ENCODE results near the gene LARP6. TPM values are rescaled to one million over a fixed set of nuclear protein-coding genes. Genes with fewer than 3 reads are reported as not detected.

The LARP6 gene
- total RNA-seq, 2 experiments from 2014 or later = 0.12 to 1.9 TPM

- peaks cover 6% of the 10 kb centered on the region for H3K4me1 Mint-ChIP-seq
- no peak overlapping the region for H3K4me3 Mint-ChIP-seq
- H3K27ac Mint-ChIP-seq = no peak overlapping the region
- H3K9me3 Mint-ChIP-seq = no peaks in the 10 kb centered on the region
- no peaks in the 10 kb centered on the region for H3K36me3 Mint-ChIP-seq
- peaks cover 65% of the 10 kb centered on the region for H3K27me3 Mint-ChIP-seq
- DNase-seq = no peak
Measured at GRCh38 chr15:70851889-70852288, 2.1 kb downstream of the LARP6 start.

DNA sequence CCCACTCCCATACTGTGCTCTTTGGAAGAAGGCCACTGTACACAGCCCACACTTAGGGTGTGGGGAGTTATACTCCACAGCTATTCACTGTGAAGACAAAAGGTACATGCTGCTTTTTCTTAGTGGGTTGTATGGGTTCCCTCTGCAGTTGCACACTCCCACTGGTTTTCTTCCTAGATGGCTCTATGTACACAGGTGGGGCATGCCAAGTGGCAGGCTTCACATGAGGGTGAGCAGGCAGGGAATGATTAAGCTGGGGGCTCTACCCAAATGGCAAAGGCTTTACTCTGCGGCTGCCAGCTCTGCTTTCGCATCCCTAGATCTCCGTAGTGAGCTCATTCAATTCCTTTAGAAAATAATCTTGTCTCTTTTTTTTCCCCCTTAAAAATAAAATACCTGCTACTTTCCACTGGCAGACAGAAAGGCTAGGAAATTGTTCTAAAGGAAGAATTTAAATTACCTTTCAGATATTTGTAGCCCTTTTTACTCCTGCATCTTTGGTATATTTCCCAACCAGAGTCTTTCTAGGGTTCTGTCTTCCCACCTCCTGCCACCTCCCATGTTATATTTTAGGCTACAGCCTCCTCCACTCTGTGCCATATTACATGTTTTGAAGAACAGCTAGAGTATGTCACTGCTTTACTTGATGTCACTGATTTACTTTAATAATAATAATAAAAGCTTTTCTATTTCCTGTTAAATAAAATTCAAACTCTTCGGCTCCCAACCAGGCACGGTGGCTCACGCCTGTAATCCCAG is 8.2 kb downstream of the LARP6 start:
- no peak overlapping the region for H3K27ac Mint-ChIP-seq
- DNase-seq = no peak
- peaks cover 18% of the 10 kb centered on the region for H3K27me3 Mint-ChIP-seq
- no peak overlapping the region for H3K4me3 Mint-ChIP-seq
- H3K9me3 Mint-ChIP-seq = no peaks in the 10 kb centered on the region
- H3K36me3 Mint-ChIP-seq = no peaks in the 10 kb centered on the region
- H3K4me1 Mint-ChIP-seq = no peaks in the 10 kb centered on the region

GRCh38 chr15:70837476-70837875 is 16.5 kb downstream of the LARP6 start:
- H3K4me3 Mint-ChIP-seq = no peak overlapping the region
- DNase-seq = no peak
- no peaks in the 10 kb centered on the region for H3K27me3 Mint-ChIP-seq
- no peaks in the 10 kb centered on the region for H3K9me3 Mint-ChIP-seq
- no peaks in the 10 kb centered on the region for H3K36me3 Mint-ChIP-seq
- H3K27ac Mint-ChIP-seq = no peak overlapping the region
- no peaks in the 10 kb centered on the region for H3K4me1 Mint-ChIP-seq

DNA sequence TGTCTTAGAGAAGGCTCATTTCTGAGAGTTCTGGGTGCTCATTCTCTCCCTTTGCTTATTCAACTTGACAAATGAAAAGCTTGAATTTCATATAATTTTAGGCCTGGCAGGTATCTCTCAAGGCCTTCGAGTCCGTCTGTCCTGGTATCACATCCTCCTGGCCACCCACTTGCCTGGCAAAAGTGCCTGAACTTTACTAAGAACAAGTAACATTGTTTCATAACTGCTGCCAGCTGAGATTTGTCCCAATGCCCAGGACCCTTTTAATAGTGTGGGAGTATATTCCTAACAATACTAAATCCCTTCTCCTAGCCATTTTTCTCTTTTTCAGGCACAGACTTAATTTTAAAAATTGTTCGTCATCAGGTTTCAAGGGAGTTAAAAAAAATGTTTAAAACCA is 18.1 kb downstream of the LARP6 start:
- Mint-ChIP-seq H3K4me1 (no peaks in the 10 kb centered on the region), H3K27me3 (no peaks in the 10 kb centered on the region), H3K27ac (no peak overlapping the region), H3K36me3 (no peaks in the 10 kb centered on the region), H3K9me3 (no peaks in the 10 kb centered on the region), H3K4me3 (no peak overlapping the region)
- DNase-seq = no peak

DNA sequence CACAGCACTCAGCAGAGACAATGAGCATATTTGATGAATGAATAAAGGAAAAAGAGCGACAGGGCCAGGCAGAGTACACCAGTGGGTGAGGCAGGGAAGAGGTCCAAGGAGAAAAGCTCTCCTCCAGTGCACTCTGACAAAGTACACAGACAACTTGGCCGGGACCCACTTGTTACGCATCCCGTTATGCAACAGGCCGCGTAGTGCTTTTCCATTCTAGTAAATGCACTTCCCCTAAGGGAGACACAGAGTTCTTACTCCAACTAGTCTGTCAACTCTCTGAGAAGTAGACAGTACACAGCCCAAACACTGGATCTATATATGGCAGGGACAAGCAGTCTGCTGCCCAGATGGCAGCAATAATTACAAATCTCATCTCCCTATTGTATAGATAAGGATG is 18.5 kb downstream of the LARP6 start:
- no peaks in the 10 kb centered on the region for H3K36me3 Mint-ChIP-seq
- no peak overlapping the region for H3K27ac Mint-ChIP-seq
- no peaks in the 10 kb centered on the region for H3K27me3 Mint-ChIP-seq
- DNase-seq = no peak
- no peaks in the 10 kb centered on the region for H3K9me3 Mint-ChIP-seq
- no peaks in the 10 kb centered on the region for H3K4me1 Mint-ChIP-seq
- no peak overlapping the region for H3K4me3 Mint-ChIP-seq

DNA sequence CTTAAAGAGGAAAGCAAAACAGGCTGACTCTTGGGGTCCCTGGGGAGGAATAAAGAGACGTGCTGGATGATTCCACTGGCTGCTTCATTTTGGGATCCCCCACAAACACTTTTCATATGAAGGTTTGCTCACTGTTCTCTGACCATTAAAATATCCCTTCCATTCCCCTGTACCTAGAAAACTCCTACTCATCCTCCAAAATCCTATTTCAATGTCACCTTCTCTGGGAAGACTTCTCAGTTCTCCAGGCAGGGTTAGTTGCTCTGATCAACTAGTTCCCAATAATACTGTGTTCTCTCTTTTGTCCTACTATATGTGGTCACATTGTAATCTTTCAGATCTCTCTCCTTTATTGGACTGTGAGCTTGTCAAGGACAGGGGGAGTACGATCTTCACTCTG is 19.0 kb downstream of the LARP6 start:
- Mint-ChIP-seq H3K27me3 (no peaks in the 10 kb centered on the region), H3K36me3 (no peaks in the 10 kb centered on the region), H3K4me3 (no peak overlapping the region), H3K9me3 (no peaks in the 10 kb centered on the region), H3K4me1 (no peaks in the 10 kb centered on the region), H3K27ac (no peak overlapping the region)
- DNase-seq = no peak

GRCh38 chr15:70833861-70834765 is 19.8 kb downstream of the LARP6 start:
- no peak for DNase-seq
- no peak overlapping the region for H3K27ac Mint-ChIP-seq
- no peaks in the 10 kb centered on the region for H3K9me3 Mint-ChIP-seq
- H3K36me3 Mint-ChIP-seq = no peaks in the 10 kb centered on the region
- no peaks in the 10 kb centered on the region for H3K27me3 Mint-ChIP-seq
- H3K4me3 Mint-ChIP-seq = no peak overlapping the region
- H3K4me1 Mint-ChIP-seq = no peaks in the 10 kb centered on the region

GRCh38 chr15:70833422-70833821 is 20.5 kb downstream of the LARP6 start:
- Mint-ChIP-seq H3K27me3 (no peaks in the 10 kb centered on the region), H3K4me1 (no peaks in the 10 kb centered on the region), H3K9me3 (no peaks in the 10 kb centered on the region), H3K36me3 (no peaks in the 10 kb centered on the region), H3K27ac (no peak overlapping the region), H3K4me3 (no peak overlapping the region)
- DNase-seq = no peak

DNA sequence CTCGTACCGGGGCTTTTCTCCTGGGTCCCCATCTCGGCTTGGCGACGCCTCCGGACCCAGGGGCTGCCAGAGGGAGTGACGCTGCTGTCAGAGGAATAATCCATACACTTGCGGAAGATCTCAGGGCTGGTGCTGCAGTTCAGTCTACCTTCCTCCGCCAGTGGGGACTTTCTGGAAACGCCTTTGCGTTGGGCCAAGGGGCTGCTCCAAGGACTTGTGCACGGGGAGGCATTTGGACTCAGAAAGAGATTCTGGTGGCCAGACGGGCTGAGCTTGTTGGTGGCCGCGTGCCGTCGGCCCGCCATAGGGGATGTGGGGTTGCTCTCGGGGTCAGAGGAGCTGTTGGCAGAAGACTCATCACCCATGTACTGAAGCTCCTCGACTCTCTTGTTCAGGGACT is 21.8 kb downstream of the LARP6 start:
- Mint-ChIP-seq H3K27me3 (no peaks in the 10 kb centered on the region), H3K27ac (no peak overlapping the region), H3K4me1 (no peaks in the 10 kb centered on the region), H3K4me3 (no peak overlapping the region), H3K36me3 (no peaks in the 10 kb centered on the region), H3K9me3 (no peaks in the 10 kb centered on the region)
- DNase-seq = no peak

DNA sequence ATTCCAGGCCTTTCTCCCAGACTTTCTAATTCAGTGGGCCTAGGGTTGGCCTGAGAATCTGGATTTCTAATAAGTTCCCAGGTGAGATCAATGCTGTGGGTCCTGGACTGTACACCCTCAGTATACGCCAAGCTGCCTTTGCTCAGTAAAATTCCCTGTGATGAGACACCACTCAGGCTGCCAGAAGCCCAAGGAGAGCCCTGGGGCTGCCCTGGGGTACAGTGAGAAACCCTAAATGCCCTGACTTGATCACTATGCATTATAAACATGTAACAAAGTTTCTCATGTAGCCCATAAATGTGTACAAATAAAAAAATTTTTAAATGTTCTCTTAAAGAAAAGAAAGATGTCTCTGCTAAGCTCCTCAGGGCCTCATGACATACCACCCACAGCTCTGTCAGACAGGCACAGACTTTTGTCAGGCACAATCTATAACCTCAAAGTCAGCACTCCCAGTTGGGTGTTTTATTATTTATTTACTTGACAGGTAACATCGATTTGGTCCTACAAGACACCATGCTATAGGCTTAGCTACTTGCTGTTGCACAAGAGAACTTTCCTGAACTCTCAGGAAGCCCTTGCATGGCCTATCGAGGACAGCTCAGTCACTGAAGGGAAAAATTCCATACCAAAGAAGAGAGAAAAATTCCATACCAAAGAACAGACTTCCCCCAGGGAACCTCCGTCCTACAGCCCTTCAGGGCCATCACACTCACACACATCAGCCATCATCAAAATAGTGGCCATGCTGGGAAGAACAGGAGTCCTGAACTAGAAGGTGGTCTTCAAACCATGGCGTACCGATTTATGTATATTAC is 22.7 kb downstream of the LARP6 start:
- Mint-ChIP-seq H3K27me3 (peaks cover 2% of the 10 kb centered on the region), H3K27ac (no peak overlapping the region), H3K36me3 (no peaks in the 10 kb centered on the region), H3K4me3 (no peak overlapping the region), H3K9me3 (no peaks in the 10 kb centered on the region), H3K4me1 (no peaks in the 10 kb centered on the region)
- DNase-seq = no peak

DNA sequence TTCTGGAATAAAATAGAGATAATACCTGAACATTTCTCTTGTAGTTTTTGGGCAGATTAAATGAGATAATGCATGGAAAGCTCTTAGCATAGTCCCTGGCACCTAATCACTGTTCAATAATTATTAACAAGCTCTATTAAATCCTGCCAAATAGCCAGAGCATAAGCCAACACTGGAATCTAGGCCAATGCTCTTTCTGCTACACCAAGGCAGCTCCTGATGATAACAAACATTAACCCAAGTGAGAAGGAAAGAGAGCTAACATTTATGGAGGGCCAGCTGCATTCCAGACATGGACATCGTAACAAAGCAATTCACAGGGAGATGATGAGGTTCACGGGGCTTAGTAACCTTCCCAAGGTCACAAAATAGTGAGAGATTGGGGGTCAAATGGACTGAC is 23.3 kb downstream of the LARP6 start:
- DNase-seq = no peak
- Mint-ChIP-seq H3K36me3 (no peaks in the 10 kb centered on the region), H3K4me1 (no peaks in the 10 kb centered on the region), H3K9me3 (no peaks in the 10 kb centered on the region), H3K27me3 (peaks cover 5% of the 10 kb centered on the region), H3K27ac (no peak overlapping the region), H3K4me3 (no peak overlapping the region)

- Mint-ChIP-seq H3K9me3 (no peaks in the 10 kb centered on the region), H3K4me1 (peaks cover 2% of the 10 kb centered on the region), H3K27ac (no peak overlapping the region), H3K36me3 (no peaks in the 10 kb centered on the region), H3K4me3 (no peak overlapping the region), H3K27me3 (peaks cover 5% of the 10 kb centered on the region)
- no peak for DNase-seq
Measured at GRCh38 chr15:70829371-70830166, 24.4 kb downstream of the LARP6 start.

DNA sequence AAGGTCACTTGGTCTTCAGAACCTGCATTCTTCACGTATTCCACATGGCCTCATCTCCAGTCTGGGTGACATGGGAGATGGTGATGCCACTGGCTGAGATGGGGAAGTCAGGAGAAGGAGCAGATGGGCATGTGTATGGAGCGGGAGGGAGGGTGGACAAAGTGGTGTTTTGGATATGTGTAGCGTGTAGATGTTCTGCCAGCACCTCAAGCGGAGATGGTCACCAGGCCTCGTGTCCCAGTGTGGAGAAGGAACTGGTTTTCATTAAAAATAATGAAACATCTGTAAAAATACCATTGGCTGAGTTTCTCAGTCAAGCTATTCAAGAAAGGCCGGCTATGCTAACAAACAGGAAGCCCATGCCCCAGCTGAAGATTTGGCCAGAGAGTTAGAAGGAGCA is 26.2 kb downstream of the LARP6 start:
- no peaks in the 10 kb centered on the region for H3K9me3 Mint-ChIP-seq

DNA sequence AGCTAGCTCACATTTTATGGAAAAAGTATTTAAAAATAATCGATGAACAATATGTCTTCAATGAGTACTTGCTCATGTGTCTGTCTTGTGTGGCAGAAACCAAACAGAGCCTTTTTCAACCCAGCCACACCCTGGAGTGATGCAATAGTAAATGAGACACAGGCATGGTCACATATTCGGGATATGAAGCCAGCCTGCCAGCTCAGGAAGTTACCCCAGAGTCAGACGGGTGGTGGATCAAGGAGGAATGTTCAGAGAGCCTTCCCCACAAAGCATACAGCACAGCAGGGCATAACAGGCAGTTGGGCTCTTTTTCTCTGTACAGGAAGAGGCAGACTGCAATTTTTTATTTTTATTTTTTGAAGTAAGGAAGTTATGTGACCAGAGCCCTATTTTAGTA is 27.3 kb downstream of the LARP6 start:
- DNase-seq = no peak
- Mint-ChIP-seq H3K4me1 (peaks cover 2% of the 10 kb centered on the region), H3K4me3 (no peak overlapping the region)

More for the DNA sequence above, 26.2 kb downstream of the LARP6 start:
- Mint-ChIP-seq H3K36me3 (no peaks in the 10 kb centered on the region), H3K27ac (no peak overlapping the region), H3K27me3 (peaks cover 9% of the 10 kb centered on the region), H3K4me1 (peaks cover 2% of the 10 kb centered on the region), H3K4me3 (no peak overlapping the region)
- no peak for DNase-seq

More for the DNA sequence above, 27.3 kb downstream of the LARP6 start:
- H3K36me3 Mint-ChIP-seq = no peaks in the 10 kb centered on the region
- peaks cover 9% of the 10 kb centered on the region for H3K27me3 Mint-ChIP-seq
- H3K27ac Mint-ChIP-seq = no peak overlapping the region
- H3K9me3 Mint-ChIP-seq = no peaks in the 10 kb centered on the region

All from activated naive CD8-positive, alpha-beta T cell treated with anti-CD3 and anti-CD28 coated beads for 36 hours (primary cell).